SK-N-SH (cell line): Measurements from ENCODE around the gene SLC35D2.

ENCODE experiments used
- FOXJ3 ChIP-seq: sonication (generic); formaldehyde crosslinking; IDR thresholded peaks from 2 replicates; pipeline ENCODE4 v1.5.1; 2020; ENCODE audit warnings: mild to moderate bottlenecking, missing genetic modification reagents
- RXRA ChIP-seq: IDR thresholded peaks from 2 replicates; pipeline ENCODE4 v1.4.0; 2012; ENCODE audit warnings: low read depth, mild to moderate bottlenecking, borderline replicate concordance
- TF ChIP-seq, protein P1 (sequence below): fragments of 200-600 bp; sonication (generic); IDR thresholded peaks from 2 replicates; pipeline ENCODE4 v1.6.1; 2017; ENCODE audit warnings: antibody characterized with exemption, mild to moderate bottlenecking, moderate library complexity

GRCh38 chr9:96430377-96430776 lies 46.9 kb upstream of the SLC35D2 start:
- TF ChIP-seq, protein P1, sequence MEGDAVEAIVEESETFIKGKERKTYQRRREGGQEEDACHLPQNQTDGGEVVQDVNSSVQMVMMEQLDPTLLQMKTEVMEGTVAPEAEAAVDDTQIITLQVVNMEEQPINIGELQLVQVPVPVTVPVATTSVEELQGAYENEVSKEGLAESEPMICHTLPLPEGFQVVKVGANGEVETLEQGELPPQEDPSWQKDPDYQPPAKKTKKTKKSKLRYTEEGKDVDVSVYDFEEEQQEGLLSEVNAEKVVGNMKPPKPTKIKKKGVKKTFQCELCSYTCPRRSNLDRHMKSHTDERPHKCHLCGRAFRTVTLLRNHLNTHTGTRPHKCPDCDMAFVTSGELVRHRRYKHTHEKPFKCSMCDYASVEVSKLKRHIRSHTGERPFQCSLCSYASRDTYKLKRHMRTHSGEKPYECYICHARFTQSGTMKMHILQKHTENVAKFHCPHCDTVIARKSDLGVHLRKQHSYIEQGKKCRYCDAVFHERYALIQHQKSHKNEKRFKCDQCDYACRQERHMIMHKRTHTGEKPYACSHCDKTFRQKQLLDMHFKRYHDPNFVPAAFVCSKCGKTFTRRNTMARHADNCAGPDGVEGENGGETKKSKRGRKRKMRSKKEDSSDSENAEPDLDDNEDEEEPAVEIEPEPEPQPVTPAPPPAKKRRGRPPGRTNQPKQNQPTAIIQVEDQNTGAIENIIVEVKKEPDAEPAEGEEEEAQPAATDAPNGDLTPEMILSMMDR = no peak
- no peak for TF ChIP-seq FOXJ3 (CRISPR knock-in tag)
- no peak for TF ChIP-seq RXRA
